Trophoblast cell (in vitro differentiated cells and primary cell): ENCODE results near the gene SHMT2.
A peak's percentile ranks its signal among the peaks of the same experiment; 100 is the strongest.

Experiments
- DNase-seq, 2 donors: peaks; one replicate each; pipeline ENCODE4 v3.0.0-alpha.2; 2016
- H2AFZ ChIP-seq: 2 replicates; pipeline ENCODE4 v1.6.1; 2013; ENCODE audit warnings: low read length, moderate library complexity, mild to moderate bottlenecking; ENCODE audit not compliant: insufficient read depth, poor library complexity
- H2AK5ac ChIP-seq: 2 replicates; pipeline ENCODE4 v1.6.1; 2013; ENCODE audit warnings: mild to moderate bottlenecking, low read length
- H2BK120ac ChIP-seq: 2 replicates; pipeline ENCODE4 v1.6.1; 2013; ENCODE audit warnings: low read length, mild to moderate bottlenecking, moderate library complexity; ENCODE audit not compliant: insufficient read depth, poor library complexity
- H2BK12ac ChIP-seq: 2 replicates; pipeline ENCODE4 v1.6.1; 2013; ENCODE audit warnings: mild to moderate bottlenecking, low read length, moderate library complexity
- H2BK5ac ChIP-seq: 2 replicates; pipeline ENCODE4 v1.6.1; 2013; ENCODE audit warnings: low read length, low read depth, moderate library complexity, mild to moderate bottlenecking; ENCODE audit not compliant: poor library complexity
- H3K14ac ChIP-seq: 2 replicates; pipeline ENCODE4 v1.6.1; 2013; ENCODE audit warnings: mild to moderate bottlenecking, low read length
- H3K18ac ChIP-seq: 2 replicates; pipeline ENCODE4 v1.6.1; 2013; ENCODE audit warnings: mild to moderate bottlenecking, low read length
- H3K23ac ChIP-seq: 2 replicates; pipeline ENCODE4 v1.6.1; 2013; ENCODE audit warnings: low read length
- H3K27ac ChIP-seq: 2 replicates; pipeline ENCODE4 v1.5.1; 2013; ENCODE audit warnings: low read depth, mild to moderate bottlenecking, inconsistent platforms, low read length, moderate library complexity
- H3K27me3 ChIP-seq: 2 replicates; pipeline ENCODE4 v1.6.1; 2013; ENCODE audit warnings: inconsistent platforms, mild to moderate bottlenecking, low read length, moderate library complexity; ENCODE audit not compliant: insufficient read depth
- H3K36me3 ChIP-seq, 2 experiments: 1 replicate in 1 of 2; 2 replicates in 1 of 2; pipeline ENCODE4 v1.6.1; 2013; ENCODE audit warnings: low read length in 2 of 2, mild to moderate bottlenecking in 2 of 2, moderate library complexity in 1 of 2; ENCODE audit not compliant: insufficient read depth in 2 of 2, control insufficient read depth in 1 of 2
- H3K4ac ChIP-seq: 2 replicates; pipeline ENCODE4 v1.6.1; 2013; ENCODE audit warnings: low read depth, mild to moderate bottlenecking, low read length, moderate library complexity
- H3K4me1 ChIP-seq, 2 experiments: 1 replicate in 1 of 2; 2 replicates in 1 of 2; pipeline ENCODE4 v1.6.1; 2013; ENCODE audit warnings: low read length in 2 of 2, mild to moderate bottlenecking in 2 of 2, moderate library complexity in 1 of 2; ENCODE audit not compliant: insufficient read depth in 2 of 2, control insufficient read depth in 1 of 2
- H3K4me2 ChIP-seq: 2 replicates; pipeline ENCODE4 v1.6.1; 2013; ENCODE audit warnings: inconsistent platforms, mild to moderate bottlenecking, low read length, moderate library complexity
- H3K4me3 ChIP-seq: 2 replicates; pipeline ENCODE4 v1.5.1; 2013; ENCODE audit warnings: mild to moderate bottlenecking, low read depth, low read length, inconsistent platforms
- H3K79me1 ChIP-seq: one replicate; pipeline ENCODE4 v1.6.1; 2013; ENCODE audit warnings: low read length
- H3K79me2 ChIP-seq: 2 replicates; pipeline ENCODE4 v1.6.1; 2013; ENCODE audit warnings: low read length, mild to moderate bottlenecking; ENCODE audit not compliant: control insufficient read depth, insufficient read depth, poor library complexity
- H3K9ac ChIP-seq: 2 replicates; pipeline ENCODE4 v1.6.1; 2013; ENCODE audit warnings: mild to moderate bottlenecking, low read length
- H3K9me3 ChIP-seq: 2 replicates; pipeline ENCODE4 v1.6.1; 2013; ENCODE audit warnings: low read depth, mild to moderate bottlenecking, control low read depth, inconsistent platforms, low read length; ENCODE audit not compliant: insufficient read depth
- H4K12ac ChIP-seq: 2 replicates; pipeline ENCODE4 v1.6.1; 2013; ENCODE audit warnings: low read depth, mild to moderate bottlenecking, low read length, moderate library complexity
- H4K8ac ChIP-seq: 2 replicates; pipeline ENCODE4 v1.6.1; 2013; ENCODE audit warnings: low read depth, mild to moderate bottlenecking, low read length, moderate library complexity
- H4K91ac ChIP-seq: one replicate; pipeline ENCODE4 v1.6.1; 2013; ENCODE audit warnings: low read depth, mild to moderate bottlenecking, low read length, moderate library complexity
- WGBS: extraction: QIAGEN DNeasy Blood & Tissue Kit; methylation state at CpG from one replicate; pipeline ENCODE4 v1.1.7; 2013; ENCODE audit warnings: missing lambda C conversion rate; ENCODE audit not compliant: insufficient read length, insufficient coverage; ENCODE audit errors: extremely low coverage; 5-methylcytosine and 5-hydroxymethylcytosine counted together

Gene SHMT2

GRCh38 chr12:57182918-57183575, 46.5 kb upstream of the SHMT2 start:
- Histone ChIP-seq H3K4me1 (peaks cover 7 to 8% of the 10 kb centered on the region in 2 experiments), H3K14ac (no peak overlapping the region), H3K36me3 (peaks cover 81 to 84% of the 10 kb centered on the region in 2 experiments), H2AFZ (no peak overlapping the region), H2BK5ac (no peak overlapping the region), H2BK12ac (no peak overlapping the region), H4K8ac (no peak overlapping the region), H3K27me3 (no peaks in the 10 kb centered on the region), H3K27ac (no peak overlapping the region), H3K4me2 (no peak overlapping the region), H3K79me2 (no peaks in the 10 kb centered on the region), H4K91ac (no peak overlapping the region), H2AK5ac (no peak overlapping the region), H2BK120ac (no peak overlapping the region), H3K23ac (no peak overlapping the region), H3K9ac (no peak overlapping the region), H3K79me1 (no peaks in the 10 kb centered on the region), H3K18ac (no peak overlapping the region), H3K9me3 (peaks cover 4% of the 10 kb centered on the region), H3K4me3 (no peak overlapping the region), H4K12ac (no peak overlapping the region), H3K4ac (no peak overlapping the region)
- peak; percentile 84 to 89 for DNase-seq
- no CpG with 5 or more reads among the region's 13 CpGs for WGBS

- H3K9ac ChIP-seq = no peak overlapping the region
- H3K4me3 ChIP-seq = no peak overlapping the region
- no peak overlapping the region for H3K18ac ChIP-seq
- H3K27ac ChIP-seq = no peak overlapping the region
- H3K4ac ChIP-seq = no peak overlapping the region
- no peak overlapping the region for H3K4me2 ChIP-seq
- no peak overlapping the region for H4K91ac ChIP-seq
- peaks cover 1% of the 10 kb centered on the region for H3K9me3 ChIP-seq
- H3K36me3 ChIP-seq = peaks cover 81 to 84% of the 10 kb centered on the region in 2 experiments
- no peak overlapping the region for H2BK12ac ChIP-seq
- no peak overlapping the region for H4K12ac ChIP-seq
- no peaks in the 10 kb centered on the region for H3K27me3 ChIP-seq
- no CpG with 5 or more reads among the region's 22 CpGs for WGBS
- no peaks in the 10 kb centered on the region for H3K79me2 ChIP-seq
- H2BK5ac ChIP-seq = no peak overlapping the region
- H2AFZ ChIP-seq = no peak overlapping the region
- H3K14ac ChIP-seq = no peak overlapping the region
- H3K23ac ChIP-seq = no peak overlapping the region
- no peak for DNase-seq
- H2AK5ac ChIP-seq = no peak overlapping the region
- no peak overlapping the region for H4K8ac ChIP-seq
- peaks cover 7 to 8% of the 10 kb centered on the region in 2 experiments for H3K4me1 ChIP-seq
- no peaks in the 10 kb centered on the region for H3K79me1 ChIP-seq
- no peak overlapping the region for H2BK120ac ChIP-seq
These were observed 45.4 kb upstream of the SHMT2 start for GRCh38 chr12:57183939-57184725.

GRCh38 chr12:57185403-57185802, 44.1 kb upstream of the SHMT2 start:
- Histone ChIP-seq H3K36me3 (peaks cover 81 to 84% of the 10 kb centered on the region in 2 experiments), H2BK5ac (no peak overlapping the region), H3K79me1 (no peaks in the 10 kb centered on the region), H3K23ac (no peak overlapping the region), H3K9ac (no peak overlapping the region), H3K18ac (no peak overlapping the region), H4K12ac (no peak overlapping the region), H3K27me3 (no peaks in the 10 kb centered on the region), H2AK5ac (no peak overlapping the region), H3K4me1 (peaks cover 7 to 8% of the 10 kb centered on the region in 2 experiments), H3K4me2 (no peak overlapping the region), H3K79me2 (no peaks in the 10 kb centered on the region), H3K9me3 (peaks cover 1% of the 10 kb centered on the region), H3K4me3 (no peak overlapping the region), H3K4ac (no peak overlapping the region), H3K27ac (no peak overlapping the region), H2BK120ac (no peak overlapping the region), H2BK12ac (no peak overlapping the region), H2AFZ (no peak overlapping the region), H4K8ac (no peak overlapping the region), H3K14ac (no peak overlapping the region), H4K91ac (no peak overlapping the region)
- WGBS = no CpG with 5 or more reads among the region's 25 CpGs
- no peak for DNase-seq

- Histone ChIP-seq H2BK120ac (no peak overlapping the region), H3K9ac (no peak overlapping the region), H4K12ac (no peak overlapping the region), H2AK5ac (no peak overlapping the region), H3K14ac (no peak overlapping the region), H2BK12ac (no peak overlapping the region), H3K4me1 (peaks cover 3 to 4% of the 10 kb centered on the region in 2 experiments), H2AFZ (no peak overlapping the region), H3K36me3 (peaks cover 81 to 84% of the 10 kb centered on the region in 2 experiments), H3K23ac (no peak overlapping the region), H3K4me3 (no peak overlapping the region), H3K9me3 (peaks cover 1% of the 10 kb centered on the region), H4K91ac (no peak overlapping the region), H3K4me2 (no peak overlapping the region), H4K8ac (no peak overlapping the region), H2BK5ac (no peak overlapping the region), H3K79me1 (no peaks in the 10 kb centered on the region), H3K18ac (no peak overlapping the region), H3K79me2 (no peaks in the 10 kb centered on the region), H3K27me3 (no peaks in the 10 kb centered on the region), H3K4ac (no peak overlapping the region), H3K27ac (no peak overlapping the region)
- no CpG with 5 or more reads among the region's 12 CpGs for WGBS
- no peak for DNase-seq
These were observed 43.5 kb upstream of the SHMT2 start for GRCh38 chr12:57185906-57186508.
